ENCODE measurements around the gene MYO15A. TPM values are rescaled to one million over a fixed set of nuclear protein-coding genes. Genes with fewer than 3 reads are reported as not detected.

MYO15A gene
- total and polyA plus RNA-seq, 2 of the 4 experiments (the other 2 are of a cell fraction), result 0.18 to 1.1 TPM

DNA sequence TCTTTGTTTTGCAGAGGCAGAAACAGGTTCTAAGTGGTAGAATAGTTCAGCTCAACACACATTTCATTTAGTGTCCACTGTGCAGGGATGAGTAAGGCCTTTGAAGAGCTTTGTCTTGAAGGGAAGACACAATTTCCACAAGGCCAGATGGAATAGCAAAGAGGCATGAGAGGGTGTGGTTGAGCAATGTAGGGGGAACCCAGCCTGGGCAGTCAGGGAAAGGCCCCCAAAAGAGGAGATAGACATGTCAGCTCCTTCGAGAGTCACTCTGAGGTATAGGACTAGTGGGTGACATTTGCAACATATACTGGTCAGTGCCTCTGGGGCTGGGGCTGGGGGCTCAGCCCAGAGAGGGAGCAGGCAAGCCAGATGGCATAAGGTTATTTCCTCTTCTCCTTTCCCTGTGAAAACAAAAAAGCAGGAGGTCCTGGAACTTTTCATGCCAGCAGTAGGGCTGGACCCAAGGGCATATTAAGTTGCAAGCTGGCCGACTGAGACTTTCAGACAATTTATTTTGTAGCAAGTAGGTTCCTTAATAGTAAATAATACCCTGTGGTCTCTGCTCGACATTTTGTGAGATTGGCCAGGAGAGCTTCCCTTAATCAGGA, 82.2 kb downstream of the MYO15A start:
- no TSS peak for BruUV-seq (replicated peaks)
- no CpG with 5 or more reads among the region's 3 CpGs for WGBS, 2 experiments (ENCODE audit: extremely low coverage in 2 of 2, insufficient read length in 1 of 2)
- H3K9me1 ChIP-seq (ENCODE audit: insufficient read depth, low read length), result peaks cover 42% of the 10 kb centered on the region
- no peak overlapping the region for H3K23ac ChIP-seq (ENCODE audit: low read depth, low read length)
- peaks cover 26 to 87% of the 10 kb centered on the region in 2 experiments for H3K79me1 ChIP-seq (ENCODE audit: low read depth in 1 of 2, low read length in 2 of 2)
- in situ Hi-C loops (cut with MboI; ENCODE audit: low sequenced_read_pairs), result no loop called here
- dilution Hi-C loops (cut with HindIII; ENCODE audit: low sequenced_read_pairs, unreplicated experiment), result no loop called here
- H2BK5ac ChIP-seq (ENCODE audit: low read depth, low read length, poor library complexity, severe bottlenecking), result no peak overlapping the region
- H3K4me2 ChIP-seq (ENCODE audit: low read depth, low read length), result peak overlapping the region; percentile 18; the same call in 1 of the 2 replicates
- no peak overlapping the region for H4K8ac ChIP-seq (ENCODE audit: low read depth in 2 of 2, low read length in 2 of 2)
- CTCF ChIA-PET, result no interaction called here
- no peak overlapping the region for H2AFZ ChIP-seq (replicated peaks; ENCODE audit: low read length, poor library complexity)
- no peaks in the 10 kb centered on the region for H3K9me3 ChIP-seq (ENCODE audit: control insufficient read depth, insufficient read depth, low read length)
- peaks cover 33% of the 10 kb centered on the region for H3K4me1 ChIP-seq (ENCODE audit: control insufficient read depth, insufficient read depth, low read length)
- no peak overlapping the region for H3K9ac ChIP-seq (ENCODE audit: low read depth, low read length)
- peaks cover 43% of the 10 kb centered on the region for H3K36me3 ChIP-seq (ENCODE audit: control insufficient read depth, insufficient read depth, low read length)
- no peak overlapping the region for H2AK5ac ChIP-seq (ENCODE audit: low read depth, low read length)
- H3K14ac ChIP-seq (replicated peaks; ENCODE audit: low read depth, low read length), result no peak overlapping the region; the same call in 1 of the 2 replicates
- no peak overlapping the region for H4K91ac ChIP-seq (ENCODE audit: insufficient read depth, low read depth, low read length)
- TF ChIP-seq, protein P1, sequence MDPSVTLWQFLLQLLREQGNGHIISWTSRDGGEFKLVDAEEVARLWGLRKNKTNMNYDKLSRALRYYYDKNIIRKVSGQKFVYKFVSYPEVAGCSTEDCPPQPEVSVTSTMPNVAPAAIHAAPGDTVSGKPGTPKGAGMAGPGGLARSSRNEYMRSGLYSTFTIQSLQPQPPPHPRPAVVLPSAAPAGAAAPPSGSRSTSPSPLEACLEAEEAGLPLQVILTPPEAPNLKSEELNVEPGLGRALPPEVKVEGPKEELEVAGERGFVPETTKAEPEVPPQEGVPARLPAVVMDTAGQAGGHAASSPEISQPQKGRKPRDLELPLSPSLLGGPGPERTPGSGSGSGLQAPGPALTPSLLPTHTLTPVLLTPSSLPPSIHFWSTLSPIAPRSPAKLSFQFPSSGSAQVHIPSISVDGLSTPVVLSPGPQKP (IDR thresholded peaks at IDR 0.05; ENCODE audit: borderline replicate concordance, low read depth, low read length), result no peak
- TF ChIP-seq RFX5 (IDR thresholded peaks at IDR 0.05; ENCODE audit: low read depth, low read length), result no peak
- no peak for TF ChIP-seq FOS (IDR thresholded peaks at IDR 0.05; ENCODE audit: low read depth, low read length)
- TF ChIP-seq RAD21 (IDR thresholded peaks at IDR 0.05; ENCODE audit: low read length), result no peak
- TF ChIP-seq NFE2L2 (IDR thresholded peaks at IDR 0.05; ENCODE audit: low read depth, low read length), result no peak
- no peak for TF ChIP-seq CEBPB (IDR thresholded peaks at IDR 0.05; ENCODE audit: low read depth, low read length)
- H2BK15ac ChIP-seq (ENCODE audit: low read depth, low read length), result no peak overlapping the region
- no peak overlapping the region for H3K4ac ChIP-seq (ENCODE audit: low read depth, low read length)
- no peak overlapping the region for H3K4me3 ChIP-seq (ENCODE audit: insufficient read depth, low read depth, low read length)
- H4K5ac ChIP-seq (ENCODE audit: low read depth, low read length), result no peak overlapping the region
- H3K18ac ChIP-seq (ENCODE audit: low read depth, low read length), result no peak overlapping the region
- no peak overlapping the region for H2BK120ac ChIP-seq (ENCODE audit: low read depth, low read length)
- DNase-seq, result no peak
- peaks cover 92% of the 10 kb centered on the region for H4K20me1 ChIP-seq (ENCODE audit: insufficient read depth, low read length)
- H3K56ac ChIP-seq (ENCODE audit: extremely low read depth, insufficient read depth, low read length), result no peak overlapping the region
- no peak overlapping the region for H2AK9ac ChIP-seq (replicated peaks; ENCODE audit: low read depth, low read length, poor library complexity)
- no peak overlapping the region for H3K27ac ChIP-seq (ENCODE audit: insufficient read depth, low read length)
- POLR2A ChIA-PET (ENCODE audit: unreplicated experiment), result no interaction called here
- no peak for ATAC-seq (ENCODE audit: low read depth)
- no peak overlapping the region for H2BK20ac ChIP-seq (ENCODE audit: low read depth, low read length)
- no peaks in the 10 kb centered on the region for H3K27me3 ChIP-seq (ENCODE audit: control insufficient read depth, insufficient read depth, low read length)
- intact Hi-C loops (cut with micrococcal nuclease), result no loop called here
